NB4 (cell line): ENCODE data around the gene HDX.

ENCODE experiments used
- CTCF ChIP-seq: IDR thresholded peaks from one replicate; pipeline ENCODE4 v1.5.1; 2012; ENCODE audit warnings: low read depth, low read length
- MAX ChIP-seq: IDR thresholded peaks from 2 replicates; pipeline ENCODE4 v1.6.1; 2011; ENCODE audit warnings: low read depth, low read length
- MYC ChIP-seq: IDR thresholded peaks from 2 replicates; pipeline ENCODE4 v1.6.1; 2011; ENCODE audit warnings: low read depth, low read length
- POLR2A ChIP-seq: IDR thresholded peaks from 2 replicates; pipeline ENCODE4 v1.6.1; 2011; ENCODE audit warnings: mild to moderate bottlenecking; ENCODE audit not compliant: insufficient read length; ENCODE audit errors: extremely low read depth

- TF ChIP-seq CTCF: no peak
- no peak for TF ChIP-seq POLR2A
- no peak for TF ChIP-seq MAX
- TF ChIP-seq MYC: no peak
Observed at GRCh38 chrX:84363051-84363450, 139.2 kb downstream of the HDX start.
